LNCAP (cell line): ENCODE data around the gene MTRFR.

Experiments used
- CTCF ChIP-seq: fragments of 450-650 bp; IDR thresholded peaks from 2 replicates; pipeline ENCODE4 v1.5.1; 2017; ENCODE audit warnings: mild to moderate bottlenecking

Gene MTRFR

GRCh38 chr12:123254853-123255446, 21.7 kb downstream of the MTRFR start:
- no peak for TF ChIP-seq CTCF

GRCh38 chr12:123258593-123258992, 25.4 kb downstream of the MTRFR start:
- no peak for TF ChIP-seq CTCF

GRCh38 chr12:123260081-123260480, 26.8 kb downstream of the MTRFR start:
- TF ChIP-seq CTCF: no peak

- TF ChIP-seq CTCF: no peak
Observed at GRCh38 chr12:123261196-123261595, 28.0 kb downstream of the MTRFR start.

GRCh38 chr12:123263196-123263817, 30.1 kb downstream of the MTRFR start:
- no peak for TF ChIP-seq CTCF

- no peak for TF ChIP-seq CTCF
Observed at GRCh38 chr12:123264642-123265041, 31.4 kb downstream of the MTRFR start.

- no peak for TF ChIP-seq CTCF
Observed at GRCh38 chr12:123265851-123266678, 32.8 kb downstream of the MTRFR start.
